Fibroblast of mammary gland (primary cell): ENCODE data around the gene VIT.
A peak's percentile ranks its signal among the peaks of the same experiment; 100 is the strongest.

Experiments used
- DNase-seq: peaks from one replicate; pipeline ENCODE4 v3.0.0-alpha.2; 2010; ENCODE audit warnings: low read depth
- H3K4me3 ChIP-seq: 2 replicates; pipeline ENCODE4 v1.5.1; 2011; ENCODE audit warnings: low read depth, mild to moderate bottlenecking, low read length, moderate library complexity; ENCODE audit not compliant: control insufficient read depth
- CTCF ChIP-seq: conservative IDR thresholded peaks from 2 replicates; pipeline ENCODE4 v1.5.1; 2011; ENCODE audit warnings: low read depth, low read length, inconsistent platforms; ENCODE audit not compliant: control insufficient read depth, insufficient read depth

VIT gene

GRCh38 chr2:36797324-36798070 lies 101.0 kb downstream of the VIT start:
- peak; percentile 25 for DNase-seq
- TF ChIP-seq CTCF = no peak
- H3K4me3 ChIP-seq = no peak overlapping the region

- H3K4me3 ChIP-seq = no peak overlapping the region
- no peak for DNase-seq
- TF ChIP-seq CTCF = no peak
Measured at GRCh38 chr2:36798724-36799123, 102.2 kb downstream of the VIT start.

- H3K4me3 ChIP-seq = no peak overlapping the region
- no peak for TF ChIP-seq CTCF
- no peak for DNase-seq
Measured at GRCh38 chr2:36800381-36800780, 103.9 kb downstream of the VIT start.

GRCh38 chr2:36801088-36801487 lies 104.6 kb downstream of the VIT start:
- H3K4me3 ChIP-seq = no peak overlapping the region
- TF ChIP-seq CTCF = no peak
- DNase-seq = no peak

- DNase-seq = no peak
- TF ChIP-seq CTCF = no peak
- H3K4me3 ChIP-seq = no peak overlapping the region
Measured at GRCh38 chr2:36802952-36803351, 106.4 kb downstream of the VIT start.

- DNase-seq = no peak
- TF ChIP-seq CTCF = no peak
- H3K4me3 ChIP-seq = no peak overlapping the region
Measured at GRCh38 chr2:36805635-36806224, 109.2 kb downstream of the VIT start.
